COLO829 (cell line): ENCODE results near the gene CNOT6.

Experiments
- DNase-seq: peaks from one replicate; pipeline ENCODE4 v3.0.0; 2012; ENCODE audit warnings: low spot score

The CNOT6 gene

DNA sequence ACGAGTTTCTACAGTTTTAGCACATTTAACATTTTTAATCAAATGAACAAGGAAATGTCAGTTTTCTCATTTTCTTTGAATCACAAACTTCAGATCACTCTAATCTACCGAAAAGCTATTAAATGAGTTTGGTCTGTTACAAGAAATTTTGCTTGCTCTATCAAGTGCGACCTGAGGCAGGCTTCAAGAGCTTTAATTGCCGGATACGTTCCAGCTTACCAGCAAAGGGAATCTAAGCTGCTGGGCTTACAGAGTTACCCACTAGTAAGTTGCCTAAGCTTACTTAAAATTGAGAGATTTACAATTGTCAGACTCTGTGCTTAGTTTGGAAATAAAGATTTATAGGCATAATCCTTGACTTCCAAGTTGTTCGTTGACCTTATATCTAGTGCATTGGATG lies 86.5 kb downstream of the CNOT6 start:
- no peak for DNase-seq

DNA sequence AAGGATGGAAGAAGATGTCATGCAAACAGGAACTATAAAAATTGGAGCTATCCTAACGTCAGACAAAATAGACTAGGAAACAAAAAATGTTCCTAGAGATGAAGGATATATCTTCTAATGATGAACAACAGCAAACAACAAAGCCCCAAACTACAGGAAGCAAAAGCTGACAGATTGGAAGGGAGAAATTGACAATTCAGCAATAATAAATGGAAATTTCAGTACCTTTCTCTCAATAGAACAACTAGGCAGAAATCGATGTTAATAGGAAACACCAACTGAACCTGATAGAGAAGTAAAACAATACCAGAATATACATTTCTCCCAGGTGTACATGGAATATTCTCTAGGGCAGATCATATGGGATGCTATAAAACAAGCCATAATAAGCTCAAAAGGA lies 89.6 kb downstream of the CNOT6 start:
- DNase-seq: no peak

- DNase-seq: no peak
Observed at GRCh38 chr5:180586204-180586603, 92.0 kb downstream of the CNOT6 start.

DNA sequence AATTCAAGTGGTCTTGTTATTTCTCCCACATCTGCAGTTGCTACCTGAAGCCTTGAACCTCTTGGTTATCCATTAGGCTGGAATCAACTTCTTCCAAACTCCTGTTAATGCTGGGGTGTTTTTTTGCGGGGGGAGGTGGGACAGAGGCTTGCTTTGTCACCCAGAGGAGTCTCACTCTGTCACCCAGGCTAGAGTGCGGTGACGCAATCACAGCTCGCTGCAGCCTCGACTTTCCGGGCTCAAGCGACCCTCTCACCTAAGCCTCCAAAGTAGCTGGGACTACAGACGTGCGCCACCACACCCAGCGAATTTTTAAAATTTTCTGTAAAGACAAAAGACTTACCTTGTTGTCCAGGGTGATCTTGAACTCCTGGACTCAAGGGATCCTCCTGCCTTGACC lies 92.7 kb downstream of the CNOT6 start:
- DNase-seq: no peak

DNA sequence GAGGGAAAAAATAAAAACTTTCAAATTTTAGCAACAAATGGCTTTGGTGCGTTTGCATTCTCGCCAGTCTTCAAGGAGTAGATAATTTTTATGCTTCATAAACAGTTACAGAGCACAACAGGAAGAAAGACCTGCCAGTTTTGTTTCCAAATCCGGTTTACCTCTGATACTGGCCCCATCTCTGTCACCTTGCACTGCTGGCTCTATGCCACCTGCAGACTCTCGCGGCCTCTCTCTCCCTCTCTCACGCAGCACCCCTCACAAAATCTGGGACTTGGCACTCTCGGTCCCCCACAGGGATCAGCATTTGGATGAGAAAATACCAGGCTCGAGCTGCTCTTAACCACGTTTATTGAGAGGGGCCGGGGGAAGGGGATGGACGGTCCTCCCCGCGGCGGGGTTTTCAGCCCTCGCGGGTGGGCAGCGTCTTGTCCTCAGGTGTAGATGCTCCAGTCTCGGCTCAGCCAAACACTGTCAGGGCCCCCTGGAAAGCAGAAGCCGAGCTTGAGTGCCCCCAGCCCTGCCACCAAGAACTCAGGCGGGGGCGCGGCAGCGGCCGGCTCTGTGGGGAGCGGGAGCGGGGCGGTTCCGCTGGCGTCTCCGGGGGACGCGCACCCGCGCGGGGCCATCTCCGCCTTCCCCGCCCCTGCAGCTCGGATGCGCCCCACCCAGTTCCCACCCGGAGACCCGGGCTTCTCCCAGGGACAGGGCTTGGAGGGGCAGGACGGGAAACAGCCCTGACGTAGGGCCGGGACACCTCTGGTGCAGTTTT lies 95.8 kb downstream of the CNOT6 start:
- DNase-seq: no peak

- no peak for DNase-seq
Observed at GRCh38 chr5:180590543-180591310, 96.5 kb downstream of the CNOT6 start.

DNA sequence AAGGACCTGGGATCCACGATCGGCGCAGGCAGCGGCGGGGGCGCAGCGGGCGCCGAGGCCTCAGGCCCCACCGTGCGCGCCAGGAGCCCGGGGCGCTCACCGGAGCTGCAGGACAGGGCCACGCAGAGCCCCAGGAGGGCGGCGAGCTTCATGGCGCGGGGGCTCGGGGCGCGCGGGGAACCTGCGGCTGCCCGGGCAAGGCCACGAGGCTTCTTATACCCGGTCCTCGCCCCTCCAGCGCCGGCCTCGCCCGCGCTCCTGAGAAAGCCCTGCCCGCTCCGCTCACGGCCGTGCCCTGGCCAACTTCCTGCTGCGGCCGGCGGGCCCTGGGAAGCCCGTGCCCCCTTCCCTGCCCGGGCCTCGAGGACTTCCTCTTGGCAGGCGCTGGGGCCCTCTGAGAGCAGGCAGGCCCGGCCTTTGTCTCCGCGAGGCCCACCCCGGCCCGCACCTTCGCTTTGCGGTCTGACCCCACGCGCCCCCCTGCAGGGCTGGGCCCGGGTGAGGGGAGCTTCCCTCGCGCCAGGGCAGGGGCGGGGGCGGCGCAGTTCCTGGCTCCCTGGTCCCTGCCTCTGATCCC lies 97.2 kb downstream of the CNOT6 start, which contains the start of gene SCGB3A1:
Gene SCGB3A1 (minus strand): TSS at position 189 of the 577 bp plus-strand sequence. CDS start 37 bp downstream, at position 152.
- no peak for DNase-seq

DNA sequence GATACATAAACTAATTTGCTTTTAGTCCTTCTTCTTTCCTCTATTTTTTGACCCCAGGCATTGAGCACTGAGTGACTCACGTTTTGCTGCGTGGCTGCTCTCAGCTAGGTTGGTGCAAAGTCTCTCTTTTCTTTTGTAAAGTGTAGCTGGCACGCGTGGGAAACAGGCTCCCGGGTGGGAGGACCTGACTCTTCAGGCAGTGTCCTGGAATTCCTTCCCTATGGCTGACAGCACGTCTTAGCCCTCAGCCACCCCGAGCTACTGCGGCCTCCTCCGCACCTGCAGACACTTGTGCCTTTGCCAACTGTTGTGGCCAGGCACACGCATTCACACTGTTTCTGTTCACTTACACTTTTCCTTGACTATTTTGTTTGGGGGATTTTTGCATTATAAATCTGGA lies 98.0 kb downstream of the CNOT6 start:
- no peak for DNase-seq

GRCh38 chr5:180593446-180594206 lies 99.4 kb downstream of the CNOT6 start:
- DNase-seq: no peak

DNA sequence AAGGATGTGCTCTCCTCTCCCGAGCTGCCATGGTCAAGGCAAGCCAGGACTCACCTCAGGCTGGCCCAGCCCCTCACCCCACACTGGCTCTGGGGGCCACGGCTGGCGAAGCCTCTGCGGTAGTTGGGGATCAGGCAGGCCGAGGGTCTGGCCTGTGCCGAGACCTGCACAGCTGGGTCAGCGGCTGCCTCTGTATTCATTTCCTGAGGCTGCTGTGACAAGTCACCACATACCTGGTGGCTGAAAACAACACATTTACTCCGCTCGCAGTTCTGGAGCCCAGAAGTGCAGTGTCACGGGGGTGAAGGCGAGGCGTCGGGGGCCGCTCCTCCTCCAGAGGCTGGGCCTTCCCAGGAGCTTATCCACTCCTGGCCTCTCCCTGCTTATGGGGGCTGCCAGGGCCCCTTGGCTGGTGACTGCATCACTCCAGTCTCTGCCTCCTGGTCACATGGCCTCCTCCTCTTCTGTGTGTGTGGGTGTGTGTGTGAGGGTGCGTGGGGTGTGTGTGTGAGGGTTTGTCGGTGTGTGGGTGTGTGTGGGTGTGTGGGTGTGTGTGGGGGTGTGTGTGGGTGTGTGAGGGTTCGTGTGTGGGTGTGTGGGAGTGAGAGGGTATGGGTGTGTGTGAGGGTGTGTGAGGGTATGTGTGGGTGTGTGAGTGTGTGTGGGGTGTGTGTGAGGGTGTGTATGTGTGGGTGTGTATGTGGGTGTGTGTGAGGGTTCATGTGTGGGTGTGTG lies 100.3 kb downstream of the CNOT6 start:
- no peak for DNase-seq

DNA sequence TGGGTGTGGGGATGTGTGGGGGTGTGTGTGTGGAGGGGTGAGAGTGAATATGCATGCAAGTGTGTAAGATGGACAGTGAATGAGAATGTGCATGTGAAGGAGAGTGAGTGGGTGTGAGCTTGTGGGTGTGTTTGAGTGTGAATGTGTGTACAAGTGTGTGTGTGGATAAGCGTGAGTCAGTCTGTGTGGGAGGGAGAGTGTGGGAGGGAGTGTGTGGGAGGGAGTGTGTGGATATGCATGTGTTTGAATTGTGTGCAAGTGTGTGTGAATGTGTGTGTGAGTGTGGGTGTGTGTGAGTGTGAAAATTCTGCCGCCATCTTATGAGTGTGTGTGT lies 100.8 kb downstream of the CNOT6 start:
- DNase-seq: no peak

DNA sequence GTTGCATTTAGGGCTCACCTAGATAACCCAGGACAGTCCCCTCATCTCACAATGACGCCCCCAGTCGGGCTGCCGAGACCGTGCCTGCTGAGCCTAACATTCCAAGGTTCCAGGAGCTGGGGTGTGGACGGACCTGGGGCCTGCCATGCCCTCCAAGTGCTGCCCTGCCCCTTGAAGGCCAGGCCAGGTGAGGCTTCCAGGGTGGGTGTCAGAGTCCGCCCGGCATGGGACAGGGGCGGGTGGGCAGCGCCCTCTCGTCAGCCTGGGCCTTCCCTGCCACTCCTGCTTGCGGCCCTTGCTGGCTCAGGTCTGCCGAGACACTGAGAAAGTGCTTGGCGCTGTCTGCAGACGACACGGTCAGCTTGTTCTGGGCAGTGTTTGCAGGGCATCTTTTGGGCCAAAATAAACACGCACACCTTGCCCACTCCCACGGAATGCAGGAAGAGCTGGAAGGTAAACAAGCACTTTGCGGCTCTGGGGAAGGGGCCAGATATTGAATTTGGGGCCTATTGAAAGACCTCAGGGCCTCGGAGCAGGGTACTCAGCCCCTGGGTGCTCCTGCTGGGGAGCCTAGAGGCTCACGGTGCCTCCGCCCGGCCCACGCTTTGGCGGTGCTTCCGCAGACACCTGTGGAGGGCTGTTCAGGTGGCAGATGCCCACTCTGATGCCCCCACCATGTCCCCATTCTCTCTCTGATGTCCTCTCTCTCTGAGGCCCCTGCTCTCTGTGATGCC lies 101.4 kb downstream of the CNOT6 start:
- DNase-seq: no peak

DNA sequence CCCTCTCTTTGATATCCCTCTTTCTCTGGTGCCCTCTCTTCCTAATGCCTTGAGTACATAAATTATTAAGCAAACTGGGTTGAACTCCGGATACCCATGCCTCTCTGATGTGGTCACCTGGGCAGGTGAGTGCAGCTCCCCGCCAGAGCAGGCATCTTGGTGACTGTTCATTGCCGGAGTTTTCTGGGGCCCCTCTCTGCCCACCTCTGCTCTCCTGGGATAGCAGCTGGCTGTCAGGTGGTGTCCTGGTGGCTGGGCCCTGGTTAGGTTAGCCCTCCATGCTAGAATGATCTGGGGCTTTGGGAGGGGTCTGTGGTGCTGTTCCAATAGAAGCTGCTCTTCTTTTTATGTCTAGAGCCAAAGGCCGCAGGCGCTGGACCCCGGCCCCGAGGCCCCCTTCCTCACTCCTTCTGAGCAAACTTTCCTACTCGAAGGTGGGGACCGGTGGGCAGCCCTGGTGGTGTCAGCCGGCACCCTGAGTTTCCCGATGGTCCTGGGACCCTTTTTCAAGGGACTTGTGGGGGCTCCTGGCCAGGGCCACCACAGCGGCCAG lies 102.0 kb downstream of the CNOT6 start:
- DNase-seq: no peak

DNA sequence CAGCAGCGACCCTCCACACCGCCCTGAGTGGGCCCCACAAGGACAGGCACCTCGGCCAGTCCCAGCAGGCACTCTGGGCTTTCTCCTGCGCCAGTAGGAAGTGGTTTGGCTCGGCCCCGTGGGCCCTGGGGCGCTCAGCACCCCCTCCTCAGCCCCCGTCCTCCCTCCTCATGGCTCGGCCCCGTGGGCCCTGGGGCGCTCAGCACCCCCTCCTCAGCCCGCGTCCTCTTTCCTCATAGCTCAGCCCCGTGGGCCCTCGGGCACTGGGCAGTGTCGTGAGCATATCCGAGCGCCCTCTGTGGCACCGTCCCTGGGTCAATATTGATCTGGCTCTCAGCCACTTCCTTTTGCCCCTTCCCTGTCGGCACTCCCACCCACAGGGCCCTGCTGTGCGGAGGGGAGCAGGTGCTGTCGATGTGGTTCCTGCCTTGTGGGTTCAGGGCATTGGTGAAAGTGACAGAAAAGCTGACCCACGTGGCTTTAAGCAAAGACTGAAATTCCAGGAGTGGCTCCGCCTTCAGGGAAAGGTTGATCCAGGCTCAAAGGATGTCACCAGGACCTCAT lies 102.6 kb downstream of the CNOT6 start:
- no peak for DNase-seq

GRCh38 chr5:180598316-180598701 lies 104.1 kb downstream of the CNOT6 start:
- no peak for DNase-seq

GRCh38 chr5:180598797-180599589 lies 104.8 kb downstream of the CNOT6 start:
- DNase-seq: no peak

DNA sequence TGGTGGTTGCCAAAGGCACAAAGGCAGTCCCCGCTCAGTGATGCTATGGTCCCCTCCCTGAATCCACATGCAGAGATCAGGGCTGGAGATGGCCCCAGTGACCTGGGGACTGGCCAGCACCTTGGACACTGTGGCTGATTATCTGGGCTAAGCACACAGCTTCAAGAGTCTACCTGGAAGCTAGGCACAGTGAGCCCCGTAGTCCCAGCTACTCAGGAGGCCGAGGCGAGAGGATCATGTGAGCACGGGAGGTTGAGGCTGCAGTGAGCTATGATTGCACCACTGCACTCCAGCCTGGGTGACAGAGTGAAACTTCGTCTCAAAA lies 105.4 kb downstream of the CNOT6 start:
- DNase-seq: no peak

DNA sequence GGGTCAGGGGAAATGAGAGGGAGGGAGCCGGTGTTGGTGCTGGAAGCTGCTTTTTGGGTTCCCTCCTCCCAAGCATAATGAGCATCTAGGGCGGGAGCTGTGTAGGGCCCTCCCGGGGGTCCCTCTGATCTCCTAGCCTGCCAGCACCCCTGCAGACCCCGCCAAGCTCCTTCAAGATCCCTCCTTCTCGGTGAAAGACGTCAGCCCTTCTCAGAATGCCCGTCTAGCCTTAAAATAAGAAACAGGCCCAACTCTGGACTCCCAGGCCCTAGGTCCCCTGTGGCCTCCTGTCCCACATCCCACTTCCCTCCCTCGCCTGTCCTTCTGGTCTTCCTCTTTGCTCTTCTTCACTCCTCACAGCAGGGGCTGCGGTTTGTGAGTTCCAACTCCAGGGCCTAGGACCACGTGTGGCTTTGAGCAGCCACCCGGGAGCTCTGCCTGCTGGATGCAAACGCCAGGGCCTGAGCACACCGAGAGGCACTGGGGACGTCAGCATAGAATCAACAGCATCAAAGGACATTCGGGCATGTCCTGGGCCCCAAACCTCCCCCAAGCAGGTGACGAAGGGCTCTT lies 105.9 kb downstream of the CNOT6 start:
- no peak for DNase-seq

DNA sequence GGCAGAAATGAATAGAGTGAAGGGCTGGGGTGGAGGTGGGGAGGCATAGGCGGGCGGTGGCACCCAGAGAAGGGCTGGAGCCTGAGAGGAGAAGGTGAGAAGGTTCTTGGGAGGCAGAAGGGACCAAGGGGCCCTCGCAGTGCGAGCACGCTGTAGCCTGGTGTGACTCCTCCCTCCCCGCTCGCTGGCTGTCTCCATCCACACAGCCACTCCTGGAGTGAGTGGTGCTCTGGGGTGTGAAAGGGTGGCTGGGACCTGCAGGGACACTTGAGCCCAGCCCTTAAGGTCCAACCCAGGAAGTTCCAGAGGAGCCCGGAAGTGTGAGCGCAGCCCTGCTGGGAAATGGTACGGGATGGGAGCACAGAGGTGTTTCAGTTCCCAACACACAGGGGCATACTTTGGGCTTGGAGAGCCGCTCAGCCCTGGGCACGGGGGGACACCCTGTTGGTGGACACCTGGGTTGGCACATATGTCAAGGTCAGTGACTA lies 106.4 kb downstream of the CNOT6 start:
- no peak for DNase-seq
